Effector CD8-positive, alpha-beta T cell (primary cell): ENCODE results near the gene RBM26.
A peak's percentile ranks its signal among the peaks of the same experiment; 100 is the strongest.

ENCODE experiments used
- DNase-seq: peaks from one replicate; lab custom pipeline; 2025; lab: John Stamatoyannopoulos, UW

RBM26 gene

GRCh38 chr13:79423340-79423739 is 17.3 kb upstream of the RBM26 start:
- DNase-seq: no peak

DNA sequence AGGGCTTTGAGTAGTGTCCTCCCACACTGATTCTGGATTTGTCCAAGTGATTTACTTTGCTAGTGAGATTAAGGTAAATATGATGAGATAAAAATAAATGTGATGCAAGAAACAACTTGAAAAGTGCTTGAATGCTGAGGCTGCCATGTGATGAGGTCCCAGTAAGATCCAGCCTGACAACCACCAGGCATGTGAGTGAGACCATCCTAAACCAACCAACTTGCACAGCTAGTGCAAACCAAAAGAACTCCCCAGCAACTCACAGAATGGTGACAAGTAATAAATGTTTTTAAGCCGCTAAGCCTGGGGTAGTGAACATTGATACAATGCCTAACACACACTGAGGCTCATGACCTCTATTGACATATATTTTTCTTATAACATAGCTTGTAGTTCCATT is 13.3 kb upstream of the RBM26 start:
- DNase-seq: no peak

DNA sequence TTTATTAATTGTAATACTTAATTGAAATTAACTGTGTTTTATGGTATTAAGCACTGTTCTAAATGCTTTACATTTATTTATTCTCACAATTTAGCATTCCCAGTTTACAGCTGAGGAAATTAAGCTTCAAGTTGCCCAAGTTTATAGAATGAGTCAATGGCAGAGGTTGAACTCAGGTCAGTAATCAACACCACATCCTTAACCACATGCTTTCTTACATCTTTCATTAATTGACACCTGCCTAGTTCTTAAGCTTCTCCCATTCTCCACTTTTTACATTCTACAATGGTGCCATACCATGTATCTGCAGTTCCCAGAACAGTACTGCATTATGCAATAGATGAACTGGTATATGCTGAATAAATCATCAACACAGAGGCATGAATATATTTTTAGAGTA is 11.7 kb upstream of the RBM26 start:
- DNase-seq: no peak

DNA sequence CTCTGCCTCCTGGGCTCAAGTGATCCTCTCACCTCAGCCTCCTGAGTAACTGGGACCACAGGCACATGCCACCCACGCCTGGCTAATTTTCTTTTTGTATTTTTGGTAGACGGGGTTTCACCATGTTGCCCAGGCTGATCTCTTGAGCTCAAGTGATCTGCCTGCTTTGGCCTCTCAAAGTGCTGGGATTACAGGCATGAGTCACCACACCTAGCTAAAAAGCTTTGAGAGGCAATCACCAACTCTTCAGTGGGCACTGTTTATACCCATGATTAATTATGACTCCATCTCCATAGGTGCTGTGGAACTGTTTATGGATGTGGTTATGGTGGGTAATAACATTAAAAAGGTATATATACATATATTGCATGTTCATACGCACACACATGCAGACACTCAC is 7.5 kb upstream of the RBM26 start:
- DNase-seq: no peak

- DNase-seq: no peak
These were observed 3.8 kb upstream of the RBM26 start for GRCh38 chr13:79409828-79410227.

DNA sequence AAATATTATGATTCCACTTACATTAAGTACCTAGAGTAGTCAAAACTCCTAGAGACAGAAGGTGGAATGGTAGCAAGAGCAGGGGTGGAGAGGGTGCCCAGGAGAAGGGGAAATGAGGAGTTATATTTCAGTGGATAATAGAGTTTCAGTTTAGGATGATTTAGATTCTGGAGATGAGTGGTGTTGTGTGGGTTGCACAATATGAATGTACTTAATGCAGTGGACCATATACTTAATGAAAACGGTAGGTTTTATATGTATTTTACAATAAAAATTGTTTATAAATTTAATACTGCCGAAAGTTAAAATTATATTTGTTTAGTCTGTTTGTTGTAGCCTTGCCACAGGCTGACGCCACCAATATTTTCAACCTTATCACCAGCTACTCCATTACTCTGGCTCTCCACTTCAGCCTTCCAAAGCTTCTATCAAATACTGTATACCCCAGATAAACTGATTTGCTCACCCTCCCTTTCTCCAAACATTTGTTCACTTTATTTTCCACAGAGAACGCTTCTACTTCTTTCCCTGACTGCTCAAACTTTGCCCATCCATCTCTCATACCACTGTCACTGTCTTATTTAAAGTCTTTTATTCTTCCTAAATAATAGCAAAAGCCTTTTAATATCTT is 1.4 kb upstream of the RBM26 start:
- DNase-seq: no peak

DNA sequence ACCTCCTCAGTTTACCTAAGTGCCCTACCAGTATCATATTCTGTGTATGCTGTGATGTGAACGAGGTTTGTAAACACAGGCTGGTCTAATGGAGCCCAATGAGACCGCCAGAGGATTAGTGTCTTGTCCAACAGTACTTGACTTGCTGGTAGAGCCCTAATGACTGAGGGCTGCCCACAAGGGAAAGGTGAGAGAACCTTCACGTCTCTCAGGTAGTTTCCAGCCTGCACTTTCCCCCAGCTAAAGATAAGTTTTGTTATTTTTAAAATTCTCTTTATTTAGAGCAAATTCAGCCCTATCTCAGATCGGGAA is 498 bp upstream of the RBM26 start:
- no peak for DNase-seq

DNA sequence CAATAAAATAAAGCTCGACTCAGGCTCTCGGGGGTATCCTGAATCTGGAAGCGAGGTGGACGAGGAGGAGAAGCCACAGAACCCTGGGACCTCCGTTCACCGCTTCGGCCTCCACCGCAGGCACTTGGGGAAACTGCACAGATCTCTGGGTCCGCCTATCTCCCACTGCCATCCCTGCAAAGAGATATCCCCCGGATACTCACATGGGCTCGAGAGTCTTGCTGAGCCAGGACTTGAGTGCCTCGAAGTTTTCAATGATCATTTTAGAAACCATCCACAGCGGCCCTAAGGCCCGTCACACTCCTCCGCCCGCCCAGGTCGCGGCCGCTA is 589 bp downstream of the RBM26 start:
- DNase-seq: peak; percentile 22

DNA sequence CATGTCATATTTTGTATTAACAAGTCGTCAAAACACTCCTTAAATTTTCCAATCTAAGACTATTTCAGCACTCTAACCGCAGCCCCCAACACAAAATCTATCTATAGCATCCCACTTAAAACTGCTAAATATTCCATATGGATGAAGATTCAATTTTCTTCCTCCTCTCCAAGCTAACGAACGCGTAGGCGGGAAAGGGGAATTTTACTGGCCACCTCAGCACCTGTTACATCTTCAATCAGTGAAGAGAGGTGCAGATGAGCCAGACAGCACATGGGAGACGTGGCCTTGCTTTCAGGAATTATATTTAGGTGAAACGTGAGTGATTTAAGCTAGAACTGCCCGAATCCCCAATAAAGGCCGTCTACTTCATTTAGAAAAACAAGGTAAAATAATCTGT is 1.1 kb downstream of the RBM26 start:
- DNase-seq: peak; percentile 2

DNA sequence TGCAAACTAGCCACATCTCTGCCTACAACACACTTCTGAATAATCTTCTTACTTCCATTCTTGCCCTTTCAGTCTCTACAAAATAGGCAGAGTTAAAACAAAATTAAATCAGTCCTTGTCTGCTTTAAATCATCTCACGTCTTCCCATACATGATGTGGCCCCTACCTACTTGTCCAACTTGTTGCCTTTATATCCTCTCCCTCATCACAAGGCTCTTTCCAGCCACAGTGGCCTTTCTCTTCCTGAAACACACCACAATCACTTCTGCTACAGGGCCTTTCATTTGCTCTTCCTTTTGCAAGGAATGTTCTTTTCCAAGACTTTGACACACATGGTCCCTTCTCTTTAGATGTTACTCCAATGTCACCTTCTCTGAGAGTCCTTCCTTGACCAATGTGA is 1.7 kb downstream of the RBM26 start:
- no peak for DNase-seq

DNA sequence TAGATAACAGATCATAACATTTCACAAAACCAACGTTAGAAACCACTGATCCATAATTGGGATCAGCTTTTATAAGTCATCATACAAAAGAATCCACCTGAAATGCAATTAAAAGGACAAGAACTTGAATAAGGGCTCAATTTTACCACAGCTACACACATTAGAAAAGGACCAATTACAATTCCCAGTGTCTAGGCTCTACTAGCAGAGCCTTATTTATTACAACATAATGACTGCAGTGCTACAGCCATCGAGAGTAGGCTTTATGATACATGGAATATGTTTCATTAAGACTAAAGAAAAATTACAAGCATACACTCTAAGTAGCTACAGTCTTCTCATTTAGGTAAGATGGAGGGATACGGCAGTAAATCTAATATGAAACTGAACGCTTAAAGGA is 2.9 kb downstream of the RBM26 start:
- no peak for DNase-seq

- DNase-seq: no peak
These were observed 3.4 kb downstream of the RBM26 start for GRCh38 chr13:79402679-79403078.

GRCh38 chr13:79402074-79402635 is 3.9 kb downstream of the RBM26 start:
- no peak for DNase-seq

DNA sequence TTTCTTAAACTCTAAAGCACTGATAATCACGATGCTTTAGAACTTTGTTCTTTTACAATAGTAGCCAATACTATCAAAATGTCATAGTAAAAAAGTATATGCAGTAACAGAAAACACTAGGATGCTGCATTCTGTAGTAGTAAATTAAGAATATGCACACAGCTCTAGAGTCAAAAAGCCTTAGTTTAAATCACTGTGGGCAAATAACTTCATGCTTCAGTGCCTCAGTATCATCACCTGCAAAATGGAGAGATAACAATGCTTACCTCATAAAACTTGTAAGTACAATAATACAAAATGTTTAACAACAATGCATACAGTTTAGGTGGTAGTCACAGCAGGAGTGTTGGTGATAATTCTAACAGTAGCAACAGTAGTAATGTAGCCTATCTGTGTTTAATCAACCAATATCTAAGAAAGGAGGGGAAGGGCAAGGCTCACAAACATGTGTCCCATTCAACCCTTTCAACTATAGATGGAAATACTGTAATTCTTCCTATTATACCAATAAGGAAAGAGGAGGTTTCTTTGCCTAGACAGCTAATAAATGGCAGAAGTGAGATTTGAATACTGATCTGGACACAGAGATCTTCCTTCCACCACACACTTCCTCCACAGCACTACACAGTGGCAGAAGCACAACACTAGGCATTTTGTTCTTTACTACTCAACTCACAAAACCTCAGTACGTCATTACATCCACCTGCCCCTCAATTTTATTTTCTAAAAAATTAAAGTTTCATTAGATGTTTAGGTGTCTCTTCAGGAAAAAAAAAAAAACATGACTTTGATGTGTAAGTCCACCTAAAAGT is 4.6 kb downstream of the RBM26 start:
- DNase-seq: no peak

DNA sequence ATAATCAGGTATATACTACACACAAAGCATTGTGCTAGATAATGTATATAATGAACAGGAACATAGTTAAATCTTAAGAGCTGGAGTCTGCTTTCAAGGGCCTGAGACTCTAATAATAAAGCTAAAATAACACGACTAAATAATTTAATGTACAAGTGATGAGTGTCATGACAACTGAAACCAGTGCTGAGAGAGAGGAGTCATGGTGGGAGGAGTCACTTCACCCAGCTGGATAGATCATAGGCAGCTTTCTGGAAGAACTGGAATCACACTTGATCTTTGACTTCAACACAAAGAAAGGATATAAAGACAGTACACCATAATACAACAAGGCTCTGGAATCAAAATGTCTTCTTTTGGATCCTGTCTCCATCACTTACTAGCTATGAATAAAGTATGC is 7.1 kb downstream of the RBM26 start:
- no peak for DNase-seq

- no peak for DNase-seq
These were observed 7.9 kb downstream of the RBM26 start for GRCh38 chr13:79398127-79398526.

- no peak for DNase-seq
These were observed 10.2 kb downstream of the RBM26 start for GRCh38 chr13:79395881-79396280.

DNA sequence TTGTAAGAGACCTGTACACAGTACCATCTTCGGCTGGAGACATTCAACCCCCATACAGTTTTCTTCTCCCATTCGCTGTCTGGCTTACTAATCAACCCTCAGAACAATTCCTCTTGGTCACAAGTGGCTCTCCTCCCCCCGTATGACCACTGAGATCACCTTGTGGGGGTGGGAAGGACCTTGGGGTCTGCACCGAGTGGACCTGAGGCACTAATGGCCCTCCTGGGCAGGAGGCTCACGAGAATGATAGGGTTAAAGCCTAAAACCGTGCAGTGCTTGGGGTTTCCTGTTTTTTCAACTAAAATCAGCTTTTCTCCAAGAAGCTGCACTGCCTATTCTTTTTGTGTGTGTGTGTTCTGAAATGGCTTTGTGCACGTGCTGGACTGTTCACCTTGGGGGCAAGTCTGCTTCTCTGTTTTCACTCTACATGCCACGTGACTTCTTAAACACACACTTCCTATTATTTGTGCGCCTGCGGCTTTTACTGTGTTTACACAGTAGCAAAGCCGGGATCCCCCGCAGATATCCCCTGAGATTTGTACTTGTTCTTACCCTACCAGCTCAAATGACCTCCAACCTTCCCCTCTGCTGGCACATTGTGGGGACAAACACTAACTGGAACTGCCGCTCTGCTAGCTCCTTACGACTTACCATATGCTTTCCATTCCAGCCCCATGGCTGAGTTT is 12.3 kb downstream of the RBM26 start:
- peak; percentile 2 for DNase-seq

GRCh38 chr13:79392882-79393563 is 13.0 kb downstream of the RBM26 start:
- DNase-seq: no peak

DNA sequence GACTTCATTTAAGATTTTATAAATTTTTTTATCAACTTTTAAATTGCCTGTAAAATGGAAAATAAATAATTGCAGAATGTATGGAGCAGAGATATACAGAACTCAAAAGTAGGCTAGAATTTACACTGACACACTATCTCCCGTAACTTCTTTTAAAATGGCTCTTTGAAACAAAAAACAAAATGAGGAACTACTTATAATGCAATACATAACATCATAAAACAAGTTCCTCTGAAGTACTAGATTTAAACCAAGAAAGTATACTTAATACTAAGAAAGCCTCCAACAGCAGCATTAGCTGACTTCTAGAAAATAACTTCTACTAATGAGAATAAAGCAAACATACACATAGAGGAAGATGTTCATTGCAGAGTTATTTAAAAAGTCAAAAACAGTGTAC is 17.0 kb downstream of the RBM26 start:
- no peak for DNase-seq

DNA sequence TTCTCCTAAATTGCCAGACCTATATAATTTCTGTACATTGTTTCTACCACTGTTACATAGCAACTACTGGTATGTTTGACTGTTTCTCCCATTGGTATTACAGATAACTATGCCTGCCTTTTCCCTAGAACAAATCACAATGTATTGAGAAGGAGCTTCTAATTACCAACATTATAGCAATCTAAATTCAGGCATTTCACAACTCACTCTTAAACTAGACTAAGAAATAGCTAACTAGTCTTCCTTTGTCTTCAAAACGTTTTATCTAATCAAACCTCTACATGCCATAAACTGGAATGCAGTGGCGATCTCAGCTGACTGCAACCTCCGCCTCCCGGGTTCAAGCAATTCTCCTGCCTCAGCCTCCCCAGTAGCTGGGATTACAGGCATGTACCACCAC is 18.2 kb downstream of the RBM26 start:
- no peak for DNase-seq

DNA sequence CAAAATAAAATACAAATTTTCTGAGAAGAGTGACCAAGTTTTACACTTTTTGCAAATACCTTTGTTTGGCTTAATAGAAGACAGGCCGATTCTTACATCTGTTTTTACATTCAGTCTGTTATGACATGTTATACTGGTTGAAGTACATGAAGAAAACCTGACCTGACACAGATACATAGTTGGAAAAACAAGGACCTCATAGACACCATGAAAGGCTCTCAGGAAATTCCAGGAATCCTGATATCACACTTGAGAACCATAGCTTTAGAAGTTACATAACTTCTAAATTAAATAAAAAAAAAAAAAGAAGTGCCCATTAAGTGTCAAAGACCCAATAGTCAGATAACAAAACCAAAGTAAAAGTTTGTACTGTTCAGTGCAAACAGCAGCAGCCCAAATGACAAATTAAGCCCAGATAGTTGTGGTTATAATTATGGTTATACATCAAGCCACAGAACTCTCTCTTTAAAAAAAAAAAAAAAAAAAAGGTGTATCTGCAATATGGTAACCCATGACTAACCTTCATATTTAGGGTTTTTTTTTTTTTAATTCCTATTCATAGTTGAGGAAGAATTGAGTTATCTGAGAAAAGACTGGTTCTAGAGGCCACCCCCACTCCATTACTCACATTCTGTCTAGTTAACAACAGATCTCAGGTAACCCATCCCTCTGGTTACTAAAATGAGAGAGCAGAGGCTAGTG is 19.8 kb downstream of the RBM26 start:
- DNase-seq: no peak
